GM12801 (cell line): ENCODE data around the gene ACAD9.

Source experiments
- CTCF ChIP-seq: IDR thresholded peaks from one replicate; pipeline ENCODE4 v1.5.1; 2011; ENCODE audit warnings: control low read depth; ENCODE audit not compliant: insufficient read length; ENCODE audit errors: extremely low read depth

ACAD9 gene

GRCh38 chr3:128879125-128879969 is at the start of gene ACAD9:
ACAD9 (plus strand) TSS chr3:128879620; CDS start chr3:128879692, 72 bp downstream.
- TF ChIP-seq CTCF: no peak

DNA sequence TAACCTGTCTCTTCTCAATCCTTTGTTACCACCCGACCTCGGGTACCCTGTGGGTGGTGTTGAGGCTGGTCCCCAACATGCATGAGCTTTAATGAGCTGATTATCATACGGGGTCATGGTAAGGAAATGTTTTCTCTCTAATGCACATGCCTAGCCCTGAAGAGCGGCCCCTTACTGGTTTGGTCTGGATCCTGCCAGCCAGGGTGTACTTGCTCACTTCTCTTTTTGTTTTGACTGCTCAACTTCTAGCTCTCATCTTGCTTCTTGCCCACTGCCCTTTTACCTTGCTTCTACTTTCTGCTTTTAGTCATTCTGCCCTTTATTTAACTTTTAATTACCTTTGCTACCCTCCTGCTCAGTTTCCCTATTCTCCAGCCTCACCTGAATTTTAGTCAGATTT is 44.3 kb upstream of the ACAD9 start:
- TF ChIP-seq CTCF: no peak

DNA sequence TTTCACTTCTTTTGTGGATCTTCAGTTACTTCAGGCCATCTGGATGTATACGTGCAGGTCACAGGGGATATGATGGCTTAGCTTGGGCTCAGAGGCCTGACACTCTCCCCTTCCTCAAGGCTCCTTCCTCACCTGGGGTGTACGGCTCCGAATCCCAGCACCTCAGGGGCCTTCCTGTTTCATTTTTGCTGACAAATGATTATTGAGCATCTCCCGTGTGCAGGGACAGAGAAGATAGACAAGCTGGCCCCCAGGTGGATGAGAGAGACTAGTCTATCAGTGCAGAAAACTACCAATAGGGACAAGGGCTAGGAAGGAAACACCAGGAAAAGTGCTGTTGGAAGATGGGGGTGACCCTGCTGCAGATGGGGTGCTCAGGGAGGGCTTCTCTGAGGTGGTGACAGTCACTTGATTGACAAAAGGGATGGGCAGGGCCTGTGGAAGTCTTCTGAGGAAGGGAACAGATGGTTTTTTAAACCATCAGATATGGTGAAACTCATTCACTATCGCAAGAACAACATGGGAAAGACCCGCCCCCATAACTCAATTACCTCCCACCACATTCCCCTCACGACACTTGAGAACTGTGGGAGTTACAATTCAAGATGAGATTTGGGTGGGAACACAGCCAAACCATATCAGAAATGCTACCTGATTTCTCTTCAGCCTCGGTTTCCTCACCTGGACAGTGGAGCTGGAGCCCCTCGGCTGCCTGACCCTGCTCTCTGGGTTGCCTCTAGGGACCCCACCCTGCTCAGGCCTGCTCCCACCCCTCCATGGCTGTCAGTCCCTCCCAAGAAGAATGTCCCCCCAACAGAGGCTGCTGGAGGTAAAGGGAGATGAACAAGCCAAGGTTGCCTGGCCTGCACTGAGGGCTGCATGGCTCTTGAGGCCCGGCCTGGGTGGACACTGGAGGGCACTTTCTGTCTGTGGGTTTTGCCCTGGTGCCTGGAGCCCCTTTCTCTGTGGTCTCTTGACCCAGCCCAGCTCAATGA is 37.2 kb upstream of the ACAD9 start:
- TF ChIP-seq CTCF: no peak

- no peak for TF ChIP-seq CTCF
Measured at GRCh38 chr3:128844502-128844901, 34.9 kb upstream of the ACAD9 start.

- no peak for TF ChIP-seq CTCF
Measured at GRCh38 chr3:128845119-128845777, 34.2 kb upstream of the ACAD9 start.

DNA sequence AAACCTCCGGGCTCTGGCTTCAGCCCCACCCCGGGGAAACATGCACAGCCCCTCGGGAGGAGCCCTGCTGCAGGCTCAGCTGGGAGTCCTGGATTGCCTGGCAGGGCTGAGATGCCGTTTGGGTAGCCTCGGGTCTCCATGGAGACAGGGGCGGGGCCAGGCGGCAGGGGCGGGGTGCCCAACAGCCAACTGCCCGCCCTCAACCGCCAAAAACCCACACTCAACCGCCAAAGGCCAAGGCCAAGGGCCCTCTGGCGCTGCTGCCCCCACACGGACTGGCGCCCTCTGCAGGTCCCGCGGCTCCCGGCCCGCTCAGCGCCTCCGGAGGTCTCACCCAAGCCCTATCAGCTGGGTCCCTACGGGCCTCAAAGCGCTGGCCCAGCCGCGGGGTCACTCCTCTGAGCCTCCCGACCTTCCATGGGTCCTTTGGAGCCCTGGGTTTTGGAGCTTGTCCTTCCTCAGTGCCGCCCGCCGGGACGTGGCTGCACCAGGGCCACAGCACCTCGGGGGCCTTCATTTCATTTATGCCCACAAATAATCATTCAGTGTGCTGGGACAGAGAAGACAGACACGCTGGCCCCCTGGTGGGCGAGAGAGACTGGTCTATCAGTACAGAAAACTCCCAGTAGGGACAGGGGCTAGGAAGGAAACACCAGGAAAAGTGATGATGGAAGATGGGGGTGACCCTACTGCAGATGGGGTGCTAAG is 33.5 kb upstream of the ACAD9 start:
- no peak for TF ChIP-seq CTCF
